Measurements from ENCODE around the gene SNRK. TPM values are rescaled to one million over a fixed set of nuclear protein-coding genes. Genes with fewer than 3 reads are reported as not detected.

SNRK gene
- total and polyA plus RNA-seq, 2 experiments from 2014 or later: 5.5 to 18.8 TPM

GRCh38 chr3:43323541-43323940, 37.2 kb downstream of the SNRK start:
- Mint-ChIP-seq H3K4me1 (peaks cover 11% of the 10 kb centered on the region), H3K9me3 (no peaks in the 10 kb centered on the region; the same call in 2 of the 3 replicates), H3K27ac (no peak overlapping the region), H3K4me3 (no peak overlapping the region), H3K36me3 (ENCODE audit: low read depth) (peaks cover 6% of the 10 kb centered on the region; the same call in 2 of the 3 replicates), H3K27me3 (ENCODE audit: insufficient read depth, low read depth, poor library complexity) (no peaks in the 10 kb centered on the region)
- DNase-seq (ENCODE audit: low spot score) (no peak), ATAC-seq (no peak)
- H3F3A ChIP-seq (replicated peaks; ENCODE audit: low read depth): no peaks in the 10 kb centered on the region
- H4K20me1 ChIP-seq (replicated peaks; ENCODE audit: insufficient read depth): peaks cover 8% of the 10 kb centered on the region; the same call in 1 of the 2 replicates
- no peak overlapping the region for H2AFZ ChIP-seq
- no peaks in the 10 kb centered on the region for H3K27me3 ChIP-seq (ENCODE audit: insufficient read depth)
- no peak overlapping the region for H3K4me3 ChIP-seq
- TF ChIP-seq EZH2phosphoT487 (IDR thresholded peaks at IDR 0.05; ENCODE audit: unreplicated experiment): no peak
- TF ChIP-seq REST (IDR thresholded peaks at IDR 0.05; ENCODE audit: unreplicated experiment): no peak
- TF ChIP-seq ZNF331 (CRISPR knock-in tag; IDR thresholded peaks at IDR 0.05; ENCODE audit: low read depth): no peak
- no peak for TF ChIP-seq CTCF (conservative IDR thresholded peaks at IDR 0.05; ENCODE audit: low read depth in 2 of 2)
- TF ChIP-seq ZNF462 (CRISPR knock-in tag; IDR thresholded peaks at IDR 0.05): no peak
- TF ChIP-seq CREB1 (CRISPR knock-in tag; IDR thresholded peaks at IDR 0.05; ENCODE audit: low read depth): no peak
- no peak overlapping the region for H3K27ac ChIP-seq (ENCODE audit: low read depth)
- peaks cover 30% of the 10 kb centered on the region for H3K79me2 ChIP-seq (replicated peaks; ENCODE audit: insufficient read depth)
- no peaks in the 10 kb centered on the region for H3K9me2 ChIP-seq (ENCODE audit: insufficient read depth)
- peaks cover 9% of the 10 kb centered on the region; the same call in 1 of the 2 replicates for H3K4me1 ChIP-seq (ENCODE audit: insufficient read depth)
- no peaks in the 10 kb centered on the region for H3K36me3 ChIP-seq (ENCODE audit: insufficient read depth)
- no peak overlapping the region for H3K4me2 ChIP-seq

Measured in GM23338 (cell line).